Measurements from ENCODE around the gene MYL5. TPM values are rescaled to one million over a fixed set of nuclear protein-coding genes. Genes with fewer than 3 reads are reported as not detected.

The MYL5 gene
- total RNA-seq, 1 experiment from 2014 or later = 1.2 TPM

Other genes starting within 250 kb of the MYL5 start
- 1.6 and 4.8 TPM in 2 replicates for gene ZNF721, start 175.4 kb upstream of the MYL5 start, total RNA-seq (2014; rRNA removed; shearing (Covaris generic); ENCODE audit: low replicate concordance)
- gene PIGG, start 175.3 kb upstream of the MYL5 start, total RNA-seq (2014; rRNA removed; shearing (Covaris generic); ENCODE audit: low replicate concordance) = 13.2 and 25.4 TPM in 2 replicates
- gene TMEM271, start 98.2 kb upstream of the MYL5 start, total RNA-seq (2014; rRNA removed; shearing (Covaris generic); ENCODE audit: low replicate concordance) = not detected in 2 replicates
- 0.10 TPM in 1 of 2 replicates, not detected in the other for gene PDE6B, start 49.0 kb upstream of the MYL5 start, total RNA-seq (2014; rRNA removed; shearing (Covaris generic); ENCODE audit: low replicate concordance)
- 183 TPM in 1 of 2 replicates, not detected in the other for gene ATP5ME, start 266 bp upstream of the MYL5 start, total RNA-seq (2014; rRNA removed; shearing (Covaris generic); ENCODE audit: low replicate concordance)
- gene SLC49A3, start 14.6 kb downstream of the MYL5 start, total RNA-seq (2014; rRNA removed; shearing (Covaris generic); ENCODE audit: low replicate concordance) = 0.49 TPM in 1 of 2 replicates, not detected in the other
- 9.9 and 25.5 TPM in 2 replicates for gene PCGF3, start 31.3 kb downstream of the MYL5 start, total RNA-seq (2014; rRNA removed; shearing (Covaris generic); ENCODE audit: low replicate concordance)
- gene CPLX1, start 151.6 kb downstream of the MYL5 start, total RNA-seq (2014; rRNA removed; shearing (Covaris generic); ENCODE audit: low replicate concordance) = not detected in 2 replicates

All from MG63 (cell line).